Prostate gland (tissue), 2 donors: ENCODE results near the gene FCER2.

ENCODE experiments used
- POLR2AphosphoS5 ChIP-seq: sonication (generic); formaldehyde crosslinking; IDR thresholded peaks from one replicate; pipeline ENCODE4 v1.6.1; 2017; ENCODE audit warnings: antibody characterized with exemption
- TF ChIP-seq, protein P1 (sequence below), 4 experiments: fragments of 200-600 bp in 2 of 4; fragments of 450-650 bp in 2 of 4; sonication (generic) in 2 of 4; IDR thresholded peaks; 1 replicate in 3 of 4; 2 replicates in 1 of 4; pipeline ENCODE4 v1.5.1; 2016 to 2019; ENCODE audit warnings: antibody characterized with exemption in 4 of 4, mild to moderate bottlenecking in 2 of 4, moderate library complexity in 2 of 4

DNA sequence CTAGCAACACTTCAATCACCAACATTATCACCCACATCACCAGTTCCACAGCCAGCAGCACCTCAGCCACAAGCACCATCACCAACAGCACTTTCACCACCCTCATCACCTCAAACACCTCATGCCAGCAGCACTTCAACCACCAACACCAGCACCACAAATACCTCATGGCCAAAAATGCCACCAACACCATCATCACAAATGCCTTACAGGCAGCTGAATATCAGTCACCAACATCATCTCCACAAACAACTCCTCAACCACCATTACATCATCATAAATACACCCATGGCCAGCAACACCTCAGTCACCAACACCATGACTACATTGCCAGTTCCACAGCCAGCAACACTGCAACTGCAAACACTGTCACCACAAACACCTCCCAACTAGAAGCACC, 10.4 kb downstream of the FCER2 start:
- TF ChIP-seq POLR2AphosphoS5, result no peak
- TF ChIP-seq, protein P1, sequence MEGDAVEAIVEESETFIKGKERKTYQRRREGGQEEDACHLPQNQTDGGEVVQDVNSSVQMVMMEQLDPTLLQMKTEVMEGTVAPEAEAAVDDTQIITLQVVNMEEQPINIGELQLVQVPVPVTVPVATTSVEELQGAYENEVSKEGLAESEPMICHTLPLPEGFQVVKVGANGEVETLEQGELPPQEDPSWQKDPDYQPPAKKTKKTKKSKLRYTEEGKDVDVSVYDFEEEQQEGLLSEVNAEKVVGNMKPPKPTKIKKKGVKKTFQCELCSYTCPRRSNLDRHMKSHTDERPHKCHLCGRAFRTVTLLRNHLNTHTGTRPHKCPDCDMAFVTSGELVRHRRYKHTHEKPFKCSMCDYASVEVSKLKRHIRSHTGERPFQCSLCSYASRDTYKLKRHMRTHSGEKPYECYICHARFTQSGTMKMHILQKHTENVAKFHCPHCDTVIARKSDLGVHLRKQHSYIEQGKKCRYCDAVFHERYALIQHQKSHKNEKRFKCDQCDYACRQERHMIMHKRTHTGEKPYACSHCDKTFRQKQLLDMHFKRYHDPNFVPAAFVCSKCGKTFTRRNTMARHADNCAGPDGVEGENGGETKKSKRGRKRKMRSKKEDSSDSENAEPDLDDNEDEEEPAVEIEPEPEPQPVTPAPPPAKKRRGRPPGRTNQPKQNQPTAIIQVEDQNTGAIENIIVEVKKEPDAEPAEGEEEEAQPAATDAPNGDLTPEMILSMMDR (IDR thresholded peaks at IDR 0.05), result no peak
